Esophagus muscularis mucosa (tissue), 4 donors: Measurements from ENCODE around the gene GPBP1.

ENCODE experiments used
- CTCF ChIP-seq, 3 experiments: fragments of 200-600 bp in 2 of 3; fragments of 450-650 bp in 1 of 3; sonication (generic) in 2 of 3; IDR thresholded peaks; one replicate each; pipeline ENCODE4 v1.5.1; 2017 to 2019; ENCODE audit warnings: antibody characterized with exemption in 3 of 3, mild to moderate bottlenecking in 2 of 3, moderate library complexity in 1 of 3
- EP300 ChIP-seq: sonication (generic); formaldehyde crosslinking; IDR thresholded peaks from one replicate; pipeline ENCODE4 v1.6.1; 2017; ENCODE audit warnings: antibody characterized with exemption
- POLR2AphosphoS5 ChIP-seq, 2 donors: sonication (generic); formaldehyde crosslinking; IDR thresholded peaks; one replicate each; pipeline ENCODE4 v1.6.1; 2017; ENCODE audit warnings: antibody characterized with exemption in 2 of 2

DNA sequence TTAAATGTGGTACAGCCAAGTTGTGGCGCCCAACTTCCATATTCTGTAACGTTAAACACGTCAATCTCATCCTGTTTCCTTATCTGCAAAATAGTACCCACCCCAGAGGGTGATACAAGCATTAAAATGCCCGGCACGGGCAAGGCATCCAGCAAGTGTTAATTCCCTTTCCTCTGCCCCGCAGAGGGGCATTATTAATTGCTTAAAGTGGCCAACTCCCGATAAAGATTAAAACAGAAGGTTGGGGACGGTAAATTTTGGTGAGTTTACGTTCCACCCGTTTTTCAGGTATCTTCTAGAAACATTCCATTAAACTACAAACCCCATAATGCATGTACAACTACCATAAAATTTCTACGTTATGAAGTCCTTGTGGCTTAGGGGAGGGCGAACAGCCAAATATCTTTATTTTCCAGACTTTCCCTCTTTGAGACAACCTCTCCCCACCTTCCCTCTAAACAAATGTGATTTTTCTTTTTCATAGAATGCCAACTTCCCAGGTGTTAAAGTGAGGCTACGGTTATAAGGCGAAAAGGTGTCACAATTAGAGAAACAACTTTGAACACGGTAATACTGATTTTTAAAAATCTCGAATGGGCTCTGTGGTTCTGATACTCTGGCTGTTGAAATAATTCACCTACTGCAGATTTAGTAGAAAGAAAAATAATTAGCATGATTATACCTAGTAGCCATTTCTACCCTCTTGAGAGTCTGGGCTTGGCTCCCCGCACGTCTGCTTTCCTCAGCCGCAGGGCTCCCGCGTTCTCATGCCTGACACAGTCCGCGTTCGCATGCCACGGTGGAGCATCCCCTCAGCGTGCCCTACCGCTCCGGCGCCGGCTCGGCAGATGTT is 1.2 kb upstream of the GPBP1 start:
- no peak for TF ChIP-seq CTCF (IDR thresholded peaks at IDR 0.05)
- TF ChIP-seq EP300: no peak
- no peak for TF ChIP-seq POLR2AphosphoS5 (IDR thresholded peaks at IDR 0.05)
